GM12878 (cell line): ENCODE measurements around the gene ALPP. TPM values are rescaled to one million over a fixed set of nuclear protein-coding genes. Genes with fewer than 3 reads are reported as not detected.

Source experiments
- ATAC-seq: fragments of 200-7000 bp; cut with Tn5 transposase; 3 replicates; pipeline ENCODE4 v1.9.1; 2020; ENCODE audit warnings: mild to moderate bottlenecking, moderate library complexity
- BruUV-seq: library from RNA; stranded (reverse); fragments of 400-500 nt; replicated peaks from 2 replicates; lab custom pipeline; 2021; lab: Mats Ljungman, UMichigan
- CTCF ChIA-PET: fragments of 300-600 bp; sonication (Branson Sonifier 250); formaldehyde crosslinking; extraction: SDS; loops from one replicate; lab custom pipeline; 2021; ENCODE audit warnings: inconsistent platforms; lab: Yijun Ruan, JAX
- POLR2A ChIA-PET: fragments of 350-600 bp; formaldehyde crosslinking; extraction: SDS; loops from one replicate; lab custom pipeline; 2021; ENCODE audit warnings: inconsistent platforms; lab: Charles Lee
- RAD21 ChIA-PET: fragments of 300-600 bp; sonication (Branson Sonifier 250); formaldehyde crosslinking; loops from one replicate; lab custom pipeline; 2023; ENCODE audit warnings: antibody characterized with exemption; ENCODE audit not compliant: unreplicated experiment; lab: Charles Lee
- SMC1A ChIA-PET: fragments of 300-600 bp; sonication (Branson Sonifier 250); formaldehyde crosslinking; loops from one replicate; lab custom pipeline; 2023; ENCODE audit not compliant: unreplicated experiment, uncharacterized antibody; lab: Charles Lee
- DNase-seq: peaks from one replicate; pipeline ENCODE4 v3.0.0-alpha.2; 2011; ENCODE audit warnings: low read depth, low spot score
- FAIRE-seq: peaks from 3 replicates; lab custom pipeline; 2011; peaks lifted over from hg19 to GRCh38; lab: Jason Lieb, UNC
- H2AFZ ChIP-seq: 2 replicates; pipeline ENCODE4 v1.6.0; 2011; ENCODE audit warnings: low read depth, low read length, control low read depth; ENCODE audit not compliant: control insufficient read depth
- H3K27ac ChIP-seq: 2 replicates; pipeline ENCODE4 v1.5.1; 2011; ENCODE audit warnings: control low read depth; ENCODE audit not compliant: control insufficient read depth, insufficient read depth
- H3K27me3 ChIP-seq, 2 experiments: replicated peaks in 1 of 2; 2 replicates each; pipeline versions ENCODE4 v1.6.0 to v1.6.1; 2011; ENCODE audit warnings: low read length in 1 of 2; ENCODE audit not compliant: control insufficient read depth in 2 of 2, insufficient read depth in 2 of 2
- H3K36me3 ChIP-seq, 2 experiments: 2 replicates each; pipeline ENCODE4 v1.5.1; 2011; ENCODE audit warnings: low read length in 1 of 2; ENCODE audit not compliant: control insufficient read depth in 2 of 2, insufficient read depth in 2 of 2
- H3K4me1 ChIP-seq: 2 replicates; pipeline ENCODE4 v1.6.1; 2011; ENCODE audit warnings: mild to moderate bottlenecking, low read length, moderate library complexity, mixed read lengths; ENCODE audit not compliant: control insufficient read depth, insufficient read depth
- H3K4me2 ChIP-seq: 2 replicates; pipeline ENCODE4 v1.6.0; 2011; ENCODE audit warnings: control low read depth; ENCODE audit not compliant: control insufficient read depth, insufficient read depth
- H3K4me3 ChIP-seq: fragments of 200-600 bp; sonication (generic); 2 replicates; pipeline ENCODE4 v1.5.1; 2016
- H3K79me2 ChIP-seq: 2 replicates; pipeline ENCODE4 v1.6.0; 2011; ENCODE audit warnings: low read length; ENCODE audit not compliant: control insufficient read depth, insufficient read depth
- H3K9ac ChIP-seq: 2 replicates; pipeline ENCODE4 v1.8.0; 2011; ENCODE audit warnings: low read length, control low read depth, mixed read lengths; ENCODE audit not compliant: control insufficient read depth, insufficient read depth
- H3K9me3 ChIP-seq: replicated peaks from 3 replicates; pipeline ENCODE4 v1.5.1; 2011; ENCODE audit warnings: mild to moderate bottlenecking, low read length; ENCODE audit not compliant: control insufficient read depth, insufficient read depth
- H4K20me1 ChIP-seq: 2 replicates; pipeline ENCODE4 v1.6.0; 2011; ENCODE audit not compliant: control insufficient read depth, insufficient read depth
- CHD1 ChIP-seq: IDR thresholded peaks from 2 replicates; pipeline ENCODE4 v1.6.1; 2012; ENCODE audit warnings: low read depth, low read length, improper control_type of control experiment
- FOXM1 ChIP-seq: IDR thresholded peaks from 2 replicates; pipeline ENCODE4 v1.6.1; 2012; ENCODE audit warnings: low read depth, mild to moderate bottlenecking, inconsistent platforms, low read length, moderate library complexity
- MTA3 ChIP-seq: IDR thresholded peaks from 2 replicates; pipeline ENCODE4 v1.6.1; 2012; ENCODE audit warnings: low read length, inconsistent platforms, borderline replicate concordance
- RAD21 ChIP-seq: IDR thresholded peaks from 2 replicates; pipeline ENCODE4 v1.6.1; 2011; ENCODE audit warnings: mild to moderate bottlenecking, low read depth, low read length, moderate library complexity; ENCODE audit not compliant: insufficient read depth
- TCF12 ChIP-seq: IDR thresholded peaks from 2 replicates; pipeline ENCODE4 v1.6.1; 2011; ENCODE audit warnings: low read depth, mild to moderate bottlenecking, low read length
- WGBS: methylation state at CpG from one replicate; pipeline ENCODE4 v1.1.6; 2016; ENCODE audit warnings: low lambda C conversion rate; ENCODE audit not compliant: insufficient replicate concordance, insufficient coverage; ENCODE audit errors: missing lambda C conversion rate; 5-methylcytosine and 5-hydroxymethylcytosine counted together
- in situ Hi-C: fragments of 300-500 bp; cut with MboI; formaldehyde crosslinking; loops from 9 replicates; pipeline ENCODE4 v1.14.3; 2018; ENCODE audit warnings: mixed read lengths
- intact Hi-C: fragments of 100-400 bp; cut with micrococcal nuclease; formaldehyde crosslinking; loops from one replicate; pipeline ENCODE4 v1.14.2; 2022; ENCODE audit not compliant: unreplicated experiment
- polyA plus RNA-seq, 11 experiments: library from polyadenylated mRNA; depleted of rRNA in 4 of 11; unstranded in 6 of 11; stranded (reverse) in 5 of 11; fragments of >200 nt; fragmentation: Nextera tagmentation in 4 of 11; fragmentation: Illumina TruSeq in 1 of 11; extraction: Ambion mirVana in 4 of 11; extraction: Trizol in 1 of 11; gene quantifications; 1 replicate in 1 of 11; 2 replicates in 10 of 11; pipeline versions ENCODE4 v1.2.1 to v1.2.3, GENCODE V29; 2011 to 2016; ENCODE audit warnings: inconsistent platforms in 2 of 11, missing spikeins in 2 of 11, low read depth in 1 of 11
- total RNA-seq, 4 experiments: library from RNA; depleted of rRNA in 3 of 4; stranded (reverse); fragments of >200 nt in 3 of 4; fragmentation: Illumina TruSeq in 1 of 4; extraction: Trizol in 1 of 4; gene quantifications; 2 replicates each; pipeline versions ENCODE4 v1.2.1 to v1.2.3, GENCODE V29; 2013 to 2021
- TF ChIP-seq, protein P1 (sequence below): IDR thresholded peaks from 2 replicates; pipeline ENCODE4 v1.6.1; 2012; ENCODE audit warnings: improper control_type of control experiment, low read depth, low read length; ENCODE audit not compliant: insufficient replicate concordance
- TF ChIP-seq, protein P2 (sequence below): fragments of 150-350 bp; IDR thresholded peaks from 2 replicates; pipeline ENCODE4 v1.6.1; 2016; ENCODE audit warnings: low read depth, low read length
- TF ChIP-seq, protein P3 (sequence below): fragments of 450-650 bp; IDR thresholded peaks from 2 replicates; pipeline ENCODE4 v1.6.1; 2016; ENCODE audit warnings: mild to moderate bottlenecking, moderate library complexity, borderline replicate concordance
- TF ChIP-seq, protein P4 (sequence below), 3 experiments: IDR thresholded peaks in 2 of 3; conservative IDR thresholded peaks in 1 of 3; 2 replicates each; pipeline ENCODE4 v1.5.1; 2011; ENCODE audit warnings: low read depth in 3 of 3, low read length in 3 of 3, mild to moderate bottlenecking in 3 of 3, control low read depth in 2 of 3, moderate library complexity in 2 of 3, inconsistent platforms in 1 of 3, mixed read lengths in 1 of 3; ENCODE audit not compliant: control insufficient read depth in 2 of 3, insufficient read depth in 1 of 3; ENCODE audit errors: extremely low read depth in 1 of 3

The ALPP gene
- total and polyA plus RNA-seq, 10 of the 15 experiments (the other 5 are each of a cell fraction or from before 2014, with no cell fraction given) = 0.21 TPM; not detected in 9

DNA sequence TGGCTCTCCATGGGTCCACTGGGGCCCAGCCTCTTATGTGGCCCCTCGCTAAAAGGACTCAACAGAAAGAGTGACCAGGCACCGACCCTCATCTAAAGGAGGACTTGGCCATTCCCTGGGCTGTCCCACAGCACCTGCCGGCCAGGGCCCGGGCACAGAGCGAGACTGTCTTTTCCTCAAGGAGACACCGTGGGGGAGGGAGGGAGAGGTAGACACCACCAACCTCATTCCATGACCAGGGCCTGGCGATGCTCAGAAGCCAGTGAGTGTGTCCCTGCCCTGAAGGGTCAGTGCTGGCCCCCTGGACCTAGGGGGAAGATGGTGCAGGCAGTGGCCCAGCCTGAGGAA is 39.8 kb upstream of the ALPP start:
- Histone ChIP-seq H3K9ac (no peak overlapping the region), H2AFZ (no peak overlapping the region), H3K27me3 (no peaks in the 10 kb centered on the region), H3K27ac (no peak overlapping the region), H3K79me2 (no peaks in the 10 kb centered on the region), H4K20me1 (no peaks in the 10 kb centered on the region), H3K4me2 (no peak overlapping the region), H3K9me3 (no peaks in the 10 kb centered on the region), H3K36me3 (peaks cover 0 to 5% of the 10 kb centered on the region in 2 experiments; a peak in 2 of 4 replicates), H3K4me1 (no peaks in the 10 kb centered on the region), H3K4me3 (no peak overlapping the region)
- DNase-seq (no peak), FAIRE-seq (no peak), ATAC-seq (no peak)
- intact Hi-C loops = no loop called here
- SMC1A ChIA-PET = no interaction called here
- POLR2A ChIA-PET = no interaction called here
- in situ Hi-C loops = no loop called here
- CTCF ChIA-PET = no interaction called here
- BruUV-seq = no TSS peak
- RAD21 ChIA-PET = no interaction called here
- WGBS = 82% methylated on average over 7 of the region's 7 CpGs
- TF ChIP-seq, protein P1, sequence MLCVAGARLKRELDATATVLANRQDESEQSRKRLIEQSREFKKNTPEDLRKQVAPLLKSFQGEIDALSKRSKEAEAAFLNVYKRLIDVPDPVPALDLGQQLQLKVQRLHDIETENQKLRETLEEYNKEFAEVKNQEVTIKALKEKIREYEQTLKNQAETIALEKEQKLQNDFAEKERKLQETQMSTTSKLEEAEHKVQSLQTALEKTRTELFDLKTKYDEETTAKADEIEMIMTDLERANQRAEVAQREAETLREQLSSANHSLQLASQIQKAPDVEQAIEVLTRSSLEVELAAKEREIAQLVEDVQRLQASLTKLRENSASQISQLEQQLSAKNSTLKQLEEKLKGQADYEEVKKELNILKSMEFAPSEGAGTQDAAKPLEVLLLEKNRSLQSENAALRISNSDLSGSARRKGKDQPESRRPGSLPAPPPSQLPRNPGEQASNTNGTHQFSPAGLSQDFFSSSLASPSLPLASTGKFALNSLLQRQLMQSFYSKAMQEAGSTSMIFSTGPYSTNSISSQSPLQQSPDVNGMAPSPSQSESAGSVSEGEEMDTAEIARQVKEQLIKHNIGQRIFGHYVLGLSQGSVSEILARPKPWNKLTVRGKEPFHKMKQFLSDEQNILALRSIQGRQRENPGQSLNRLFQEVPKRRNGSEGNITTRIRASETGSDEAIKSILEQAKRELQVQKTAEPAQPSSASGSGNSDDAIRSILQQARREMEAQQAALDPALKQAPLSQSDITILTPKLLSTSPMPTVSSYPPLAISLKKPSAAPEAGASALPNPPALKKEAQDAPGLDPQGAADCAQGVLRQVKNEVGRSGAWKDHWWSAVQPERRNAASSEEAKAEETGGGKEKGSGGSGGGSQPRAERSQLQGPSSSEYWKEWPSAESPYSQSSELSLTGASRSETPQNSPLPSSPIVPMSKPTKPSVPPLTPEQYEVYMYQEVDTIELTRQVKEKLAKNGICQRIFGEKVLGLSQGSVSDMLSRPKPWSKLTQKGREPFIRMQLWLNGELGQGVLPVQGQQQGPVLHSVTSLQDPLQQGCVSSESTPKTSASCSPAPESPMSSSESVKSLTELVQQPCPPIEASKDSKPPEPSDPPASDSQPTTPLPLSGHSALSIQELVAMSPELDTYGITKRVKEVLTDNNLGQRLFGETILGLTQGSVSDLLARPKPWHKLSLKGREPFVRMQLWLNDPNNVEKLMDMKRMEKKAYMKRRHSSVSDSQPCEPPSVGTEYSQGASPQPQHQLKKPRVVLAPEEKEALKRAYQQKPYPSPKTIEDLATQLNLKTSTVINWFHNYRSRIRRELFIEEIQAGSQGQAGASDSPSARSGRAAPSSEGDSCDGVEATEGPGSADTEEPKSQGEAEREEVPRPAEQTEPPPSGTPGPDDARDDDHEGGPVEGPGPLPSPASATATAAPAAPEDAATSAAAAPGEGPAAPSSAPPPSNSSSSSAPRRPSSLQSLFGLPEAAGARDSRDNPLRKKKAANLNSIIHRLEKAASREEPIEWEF = no peak
- no peak for TF ChIP-seq TCF12
- TF ChIP-seq RAD21 = no peak
- TF ChIP-seq FOXM1 = no peak
- no peak for TF ChIP-seq MTA3
- TF ChIP-seq, protein P2, sequence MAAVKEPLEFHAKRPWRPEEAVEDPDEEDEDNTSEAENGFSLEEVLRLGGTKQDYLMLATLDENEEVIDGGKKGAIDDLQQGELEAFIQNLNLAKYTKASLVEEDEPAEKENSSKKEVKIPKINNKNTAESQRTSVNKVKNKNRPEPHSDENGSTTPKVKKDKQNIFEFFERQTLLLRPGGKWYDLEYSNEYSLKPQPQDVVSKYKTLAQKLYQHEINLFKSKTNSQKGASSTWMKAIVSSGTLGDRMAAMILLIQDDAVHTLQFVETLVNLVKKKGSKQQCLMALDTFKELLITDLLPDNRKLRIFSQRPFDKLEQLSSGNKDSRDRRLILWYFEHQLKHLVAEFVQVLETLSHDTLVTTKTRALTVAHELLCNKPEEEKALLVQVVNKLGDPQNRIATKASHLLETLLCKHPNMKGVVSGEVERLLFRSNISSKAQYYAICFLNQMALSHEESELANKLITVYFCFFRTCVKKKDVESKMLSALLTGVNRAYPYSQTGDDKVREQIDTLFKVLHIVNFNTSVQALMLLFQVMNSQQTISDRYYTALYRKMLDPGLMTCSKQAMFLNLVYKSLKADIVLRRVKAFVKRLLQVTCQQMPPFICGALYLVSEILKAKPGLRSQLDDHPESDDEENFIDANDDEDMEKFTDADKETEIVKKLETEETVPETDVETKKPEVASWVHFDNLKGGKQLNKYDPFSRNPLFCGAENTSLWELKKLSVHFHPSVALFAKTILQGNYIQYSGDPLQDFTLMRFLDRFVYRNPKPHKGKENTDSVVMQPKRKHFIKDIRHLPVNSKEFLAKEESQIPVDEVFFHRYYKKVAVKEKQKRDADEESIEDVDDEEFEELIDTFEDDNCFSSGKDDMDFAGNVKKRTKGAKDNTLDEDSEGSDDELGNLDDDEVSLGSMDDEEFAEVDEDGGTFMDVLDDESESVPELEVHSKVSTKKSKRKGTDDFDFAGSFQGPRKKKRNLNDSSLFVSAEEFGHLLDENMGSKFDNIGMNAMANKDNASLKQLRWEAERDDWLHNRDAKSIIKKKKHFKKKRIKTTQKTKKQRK = no peak
- no peak for TF ChIP-seq CHD1
- TF ChIP-seq, protein P3, sequence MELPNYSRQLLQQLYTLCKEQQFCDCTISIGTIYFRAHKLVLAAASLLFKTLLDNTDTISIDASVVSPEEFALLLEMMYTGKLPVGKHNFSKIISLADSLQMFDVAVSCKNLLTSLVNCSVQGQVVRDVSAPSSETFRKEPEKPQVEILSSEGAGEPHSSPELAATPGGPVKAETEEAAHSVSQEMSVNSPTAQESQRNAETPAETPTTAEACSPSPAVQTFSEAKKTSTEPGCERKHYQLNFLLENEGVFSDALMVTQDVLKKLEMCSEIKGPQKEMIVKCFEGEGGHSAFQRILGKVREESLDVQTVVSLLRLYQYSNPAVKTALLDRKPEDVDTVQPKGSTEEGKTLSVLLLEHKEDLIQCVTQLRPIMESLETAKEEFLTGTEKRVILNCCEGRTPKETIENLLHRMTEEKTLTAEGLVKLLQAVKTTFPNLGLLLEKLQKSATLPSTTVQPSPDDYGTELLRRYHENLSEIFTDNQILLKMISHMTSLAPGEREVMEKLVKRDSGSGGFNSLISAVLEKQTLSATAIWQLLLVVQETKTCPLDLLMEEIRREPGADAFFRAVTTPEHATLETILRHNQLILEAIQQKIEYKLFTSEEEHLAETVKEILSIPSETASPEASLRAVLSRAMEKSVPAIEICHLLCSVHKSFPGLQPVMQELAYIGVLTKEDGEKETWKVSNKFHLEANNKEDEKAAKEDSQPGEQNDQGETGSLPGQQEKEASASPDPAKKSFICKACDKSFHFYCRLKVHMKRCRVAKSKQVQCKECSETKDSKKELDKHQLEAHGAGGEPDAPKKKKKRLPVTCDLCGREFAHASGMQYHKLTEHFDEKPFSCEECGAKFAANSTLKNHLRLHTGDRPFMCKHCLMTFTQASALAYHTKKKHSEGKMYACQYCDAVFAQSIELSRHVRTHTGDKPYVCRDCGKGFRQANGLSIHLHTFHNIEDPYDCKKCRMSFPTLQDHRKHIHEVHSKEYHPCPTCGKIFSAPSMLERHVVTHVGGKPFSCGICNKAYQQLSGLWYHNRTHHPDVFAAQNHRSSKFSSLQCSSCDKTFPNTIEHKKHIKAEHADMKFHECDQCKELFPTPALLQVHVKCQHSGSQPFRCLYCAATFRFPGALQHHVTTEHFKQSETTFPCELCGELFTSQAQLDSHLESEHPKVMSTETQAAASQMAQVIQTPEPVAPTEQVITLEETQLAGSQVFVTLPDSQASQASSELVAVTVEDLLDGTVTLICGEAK = no peak
- TF ChIP-seq, protein P4, sequence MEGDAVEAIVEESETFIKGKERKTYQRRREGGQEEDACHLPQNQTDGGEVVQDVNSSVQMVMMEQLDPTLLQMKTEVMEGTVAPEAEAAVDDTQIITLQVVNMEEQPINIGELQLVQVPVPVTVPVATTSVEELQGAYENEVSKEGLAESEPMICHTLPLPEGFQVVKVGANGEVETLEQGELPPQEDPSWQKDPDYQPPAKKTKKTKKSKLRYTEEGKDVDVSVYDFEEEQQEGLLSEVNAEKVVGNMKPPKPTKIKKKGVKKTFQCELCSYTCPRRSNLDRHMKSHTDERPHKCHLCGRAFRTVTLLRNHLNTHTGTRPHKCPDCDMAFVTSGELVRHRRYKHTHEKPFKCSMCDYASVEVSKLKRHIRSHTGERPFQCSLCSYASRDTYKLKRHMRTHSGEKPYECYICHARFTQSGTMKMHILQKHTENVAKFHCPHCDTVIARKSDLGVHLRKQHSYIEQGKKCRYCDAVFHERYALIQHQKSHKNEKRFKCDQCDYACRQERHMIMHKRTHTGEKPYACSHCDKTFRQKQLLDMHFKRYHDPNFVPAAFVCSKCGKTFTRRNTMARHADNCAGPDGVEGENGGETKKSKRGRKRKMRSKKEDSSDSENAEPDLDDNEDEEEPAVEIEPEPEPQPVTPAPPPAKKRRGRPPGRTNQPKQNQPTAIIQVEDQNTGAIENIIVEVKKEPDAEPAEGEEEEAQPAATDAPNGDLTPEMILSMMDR (IDR thresholded peaks at IDR 0.05 in 2 of 3, conservative IDR thresholded peaks at IDR 0.05 in 1 of 3; ENCODE audit: control insufficient read depth in 2 of 3, extremely low read depth in 1 of 3, insufficient read depth in 1 of 3, low read depth in 3 of 3, low read length in 3 of 3) = no peak
